AG20443 (cell line): Measurements from ENCODE around the gene CLNK.
"Not testable (repeated sequence)": the region's sequence is repeated elsewhere in the genome, so short reads cannot be mapped to it uniquely, and the experiment has no call there.

Source experiments
- DNase-seq: peaks from one replicate; pipeline ENCODE4 v3.0.0; 2012; ENCODE audit warnings: low spot score, mixed read lengths

Gene CLNK

GRCh38 chr4:10662937-10663336, 21.6 kb downstream of the CLNK start:
- DNase-seq = no peak

- DNase-seq = no peak
These were observed 23.5 kb downstream of the CLNK start for GRCh38 chr4:10661047-10661446.

- no peak for DNase-seq
These were observed 25.3 kb downstream of the CLNK start for GRCh38 chr4:10659251-10659650.

GRCh38 chr4:10656988-10657387, 27.6 kb downstream of the CLNK start:
- DNase-seq = no peak

GRCh38 chr4:10656420-10656819, 28.1 kb downstream of the CLNK start:
- DNase-seq = no peak

- no peak for DNase-seq
These were observed 28.6 kb downstream of the CLNK start for GRCh38 chr4:10655968-10656367.

- no peak for DNase-seq
These were observed 36.1 kb downstream of the CLNK start for GRCh38 chr4:10648479-10648878.

GRCh38 chr4:10647846-10648245, 36.7 kb downstream of the CLNK start:
- DNase-seq = no peak

GRCh38 chr4:10643600-10644425, 40.8 kb downstream of the CLNK start:
- no peak for DNase-seq

- no peak for DNase-seq
These were observed 43.9 kb downstream of the CLNK start for GRCh38 chr4:10640561-10641201.

GRCh38 chr4:10639664-10640063, 44.9 kb downstream of the CLNK start:
- no peak for DNase-seq

GRCh38 chr4:10639100-10639499, 45.5 kb downstream of the CLNK start:
- no peak for DNase-seq

GRCh38 chr4:10635091-10635490, 49.5 kb downstream of the CLNK start:
- no peak for DNase-seq

- DNase-seq = no peak
These were observed 55.2 kb downstream of the CLNK start for GRCh38 chr4:10629394-10629793.

- no peak for DNase-seq
These were observed 59.4 kb downstream of the CLNK start for GRCh38 chr4:10625131-10625530.

- DNase-seq = no peak
These were observed 60.7 kb downstream of the CLNK start for GRCh38 chr4:10623862-10624261.

- DNase-seq = no peak
These were observed 61.3 kb downstream of the CLNK start for GRCh38 chr4:10623241-10623640.

GRCh38 chr4:10622728-10623127, 61.8 kb downstream of the CLNK start:
- no peak for DNase-seq

- DNase-seq = no peak
These were observed 63.6 kb downstream of the CLNK start for GRCh38 chr4:10620935-10621488.

GRCh38 chr4:10619855-10620254, 64.7 kb downstream of the CLNK start:
- no peak for DNase-seq

GRCh38 chr4:10619220-10619619, 65.3 kb downstream of the CLNK start:
- DNase-seq = no peak

GRCh38 chr4:10614926-10615325, 69.6 kb downstream of the CLNK start:
- not testable (repeated sequence) for DNase-seq

- DNase-seq = no peak
These were observed 70.6 kb downstream of the CLNK start for GRCh38 chr4:10613926-10614478.
